NCI-H2081 treated with DMSO at 0.1 percent for 48 hours (cell line): Measurements from ENCODE around the gene TAPBP.
"Not testable (repeated sequence)": the region's sequence is repeated elsewhere in the genome, so short reads cannot be mapped to it uniquely, and the experiment has no call there.

Source experiments
- DNase-seq: peaks from one replicate; lab custom pipeline; 2025; lab: John Stamatoyannopoulos, UW

The TAPBP gene

DNA sequence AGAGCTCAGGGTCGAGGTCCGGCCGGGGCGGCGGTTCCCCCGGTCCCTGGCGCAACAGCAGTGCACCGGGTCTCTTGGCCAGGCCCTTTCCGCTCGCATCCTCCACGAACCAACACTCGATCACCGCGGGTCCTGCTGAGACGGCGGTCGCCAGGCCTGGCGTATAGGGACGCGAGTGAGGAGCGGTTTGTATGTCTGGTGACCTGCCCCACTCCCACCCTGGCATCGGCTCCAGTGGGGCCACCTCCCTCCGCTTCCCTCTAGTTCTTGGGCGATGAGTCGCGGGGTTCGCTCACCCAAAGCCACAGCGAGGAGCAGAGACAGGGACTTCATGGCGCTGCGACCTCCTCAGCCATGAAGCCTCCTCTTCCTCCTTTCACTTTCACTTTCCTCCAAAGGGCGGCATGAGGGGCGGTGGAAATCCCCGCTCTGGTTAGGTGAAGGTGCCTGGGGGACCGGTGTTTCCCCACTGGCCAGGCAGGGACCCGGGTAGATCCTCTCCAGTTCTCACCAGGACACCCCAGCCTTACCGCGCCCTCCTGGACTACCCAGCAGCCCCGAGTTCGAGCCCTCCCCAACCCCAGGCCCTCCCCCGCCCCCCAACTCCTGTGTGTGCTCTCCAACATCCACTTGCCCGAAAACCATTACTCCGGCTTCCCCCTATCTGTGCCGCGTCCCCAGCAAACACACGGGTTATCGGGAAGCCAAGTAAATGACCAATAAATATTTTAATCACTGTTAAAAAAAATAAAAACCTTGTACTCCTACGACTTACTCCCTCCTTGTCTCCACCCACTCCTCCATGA is at the start of gene TAPBP:
Gene TAPBP (minus strand): TSS at position 370 of the 806 bp plus-strand sequence. CDS start 37 bp downstream, at position 333.
- no peak for DNase-seq

DNA sequence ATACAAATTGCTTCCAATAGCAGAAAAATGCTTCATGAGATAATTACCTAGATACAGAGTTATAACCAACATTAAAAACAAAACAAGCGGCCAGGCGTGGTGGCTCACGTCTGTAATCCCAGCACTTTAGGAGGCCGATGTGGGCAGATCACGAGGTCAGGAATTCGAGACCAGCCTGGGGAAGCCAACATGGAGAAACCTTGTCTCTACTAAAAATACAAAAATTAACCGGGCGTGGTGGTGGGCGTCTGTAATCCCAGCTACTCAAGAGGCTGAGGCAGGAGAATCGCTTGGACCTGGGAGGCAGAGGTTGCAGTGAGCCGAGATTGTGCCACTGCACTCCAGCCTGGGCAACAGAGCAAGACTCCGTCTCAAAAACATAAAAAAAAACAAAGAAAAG is 49.6 kb upstream of the TAPBP start:
- not testable (repeated sequence) for DNase-seq

DNA sequence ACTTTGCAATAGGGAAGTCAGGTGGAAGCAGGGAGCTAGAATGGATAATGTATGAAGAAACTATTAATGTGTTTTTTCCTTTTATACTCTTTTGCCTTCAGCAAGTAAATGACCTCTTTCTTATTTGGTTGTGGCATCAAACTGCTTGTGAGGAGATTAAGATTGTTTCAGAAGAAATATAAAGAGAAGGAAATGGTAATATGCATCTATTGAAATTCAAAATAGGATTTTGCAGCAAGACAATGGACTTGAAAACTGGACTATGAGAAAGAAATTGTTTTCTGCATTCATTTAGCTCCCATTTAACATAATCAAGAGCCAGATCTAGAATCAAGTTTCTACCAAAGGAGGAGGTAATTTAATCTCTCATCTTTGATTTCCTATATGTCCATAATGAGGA is 45.5 kb upstream of the TAPBP start:
- DNase-seq = no peak

DNA sequence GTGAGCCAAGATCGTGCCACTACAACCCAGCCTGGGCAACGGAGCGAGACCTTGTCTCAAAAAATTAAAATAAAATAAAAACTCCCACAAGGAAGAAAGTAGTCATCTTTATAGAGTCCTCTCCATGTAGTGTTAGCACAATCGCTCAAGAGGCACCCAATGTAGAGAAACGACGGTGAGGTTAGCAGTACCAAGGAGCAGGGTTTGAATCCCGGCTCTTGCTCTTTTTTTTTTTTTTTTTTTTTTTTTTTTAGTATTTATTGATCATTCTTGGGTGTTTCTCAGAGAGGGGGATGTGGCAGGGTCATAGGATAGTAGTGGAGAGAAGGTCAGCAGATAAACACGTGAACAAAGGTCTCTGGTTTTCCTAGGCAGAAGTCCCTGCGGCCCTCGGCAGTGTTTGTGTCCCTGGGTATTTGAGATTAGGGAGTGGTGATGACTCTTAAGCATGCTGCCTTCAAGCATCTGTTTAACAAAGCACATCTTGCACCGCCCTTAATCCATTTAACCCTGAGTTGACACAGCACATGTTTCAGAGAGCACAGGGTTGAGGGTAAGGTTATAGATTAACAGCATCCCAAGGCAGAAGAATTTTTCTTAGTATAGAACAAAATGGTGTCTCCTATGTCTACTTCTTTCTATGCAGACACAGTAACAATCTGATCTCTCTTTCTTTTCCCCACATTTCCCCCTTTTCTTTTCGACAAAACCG is 43.4 kb upstream of the TAPBP start:
- DNase-seq = not testable (repeated sequence)

DNA sequence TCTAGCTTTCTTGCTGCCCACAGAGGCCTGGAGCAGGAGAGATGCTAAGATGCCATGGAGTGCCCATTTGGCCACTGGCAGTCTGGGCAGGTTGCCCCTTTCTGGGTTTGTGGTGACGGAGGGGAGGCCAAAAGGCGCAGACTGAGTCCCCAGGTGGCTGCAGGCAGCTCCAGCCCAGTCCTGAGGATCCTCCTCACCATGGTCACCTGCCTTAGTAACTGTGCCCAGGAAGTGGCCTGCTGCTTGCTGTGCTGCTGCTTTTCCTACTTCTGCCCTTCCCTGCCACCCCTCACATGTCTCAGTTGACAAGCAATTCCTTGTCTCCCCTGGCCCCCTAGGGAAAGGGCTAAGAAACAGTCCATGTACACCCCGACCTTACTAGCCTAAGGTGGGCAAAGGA is 42.4 kb upstream of the TAPBP start:
- DNase-seq = no peak

GRCh38 chr6:33355860-33356259 is 42.0 kb upstream of the TAPBP start:
- DNase-seq = not testable (repeated sequence)

DNA sequence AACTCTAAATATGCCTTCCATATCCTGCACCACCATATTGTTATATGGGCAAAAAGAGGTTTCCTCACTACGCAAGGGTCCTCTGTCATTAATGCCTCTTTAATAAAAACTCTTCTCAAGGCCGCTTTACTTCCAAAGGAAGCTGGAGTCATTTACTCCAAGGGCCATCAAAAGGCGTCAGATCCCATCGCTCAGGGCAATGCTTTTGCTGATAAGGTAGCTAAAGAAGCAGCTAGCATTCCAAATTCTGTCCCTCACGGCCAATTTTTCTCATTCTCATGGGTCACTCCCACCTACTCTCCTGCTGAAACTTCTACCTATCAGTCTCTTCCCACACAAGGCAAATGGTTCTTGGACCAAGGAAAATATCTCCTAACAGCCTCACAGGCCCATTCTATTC is 33.9 kb upstream of the TAPBP start:
- DNase-seq = no peak

- not testable (repeated sequence) for DNase-seq
Observed at GRCh38 chr6:33346972-33347371, 33.1 kb upstream of the TAPBP start.

DNA sequence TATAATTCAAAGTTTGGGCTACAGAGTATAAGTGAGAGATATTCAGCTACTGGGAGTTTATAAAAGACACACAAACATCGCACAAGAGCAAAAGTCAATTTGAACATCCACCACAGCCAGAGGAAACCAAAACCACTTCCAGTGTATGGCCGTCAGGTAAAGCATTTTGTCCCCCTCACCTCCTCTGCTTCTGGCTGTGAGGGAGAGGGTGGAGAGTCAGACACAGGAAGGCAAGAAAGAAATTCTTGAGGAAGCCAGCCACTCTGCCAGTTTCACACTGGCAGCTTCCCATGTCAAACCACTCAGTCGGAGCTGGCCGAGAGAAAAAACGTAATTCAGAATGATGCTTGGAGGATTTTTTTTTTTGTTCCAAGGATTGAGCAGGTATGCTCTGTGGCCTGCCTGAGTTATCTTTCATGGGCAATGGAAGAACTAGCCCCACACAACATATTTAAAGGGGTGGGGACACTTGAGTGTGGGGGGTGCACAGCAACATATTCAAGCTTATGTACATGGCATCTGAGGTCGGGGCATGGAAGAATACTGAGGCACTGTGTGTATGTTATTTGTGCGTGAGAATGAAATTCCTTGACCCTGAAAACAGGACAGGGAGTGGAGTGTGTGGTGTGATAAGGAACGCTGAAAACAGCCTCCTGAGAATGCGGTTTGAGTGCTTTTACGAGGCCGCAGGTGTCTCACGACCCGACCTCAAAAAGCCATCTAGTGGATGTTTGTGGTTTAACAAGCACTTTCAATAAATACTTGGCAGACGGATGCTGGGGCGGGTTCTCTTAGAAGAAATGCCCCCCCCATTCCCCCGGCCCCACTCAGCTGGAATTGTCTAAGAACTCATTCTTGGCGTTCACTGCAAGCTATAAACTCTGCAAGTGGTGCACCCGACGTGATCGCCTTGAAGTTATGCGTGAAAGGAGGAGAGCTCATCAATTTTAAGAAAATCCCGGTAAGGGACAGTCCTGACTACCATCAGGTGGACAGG is 31.1 kb upstream of the TAPBP start:
- peak; percentile 1 for DNase-seq

GRCh38 chr6:33343953-33344611 is 30.2 kb upstream of the TAPBP start:
- DNase-seq = no peak

- not testable (repeated sequence) for DNase-seq
Observed at GRCh38 chr6:33343606-33343952, 29.7 kb upstream of the TAPBP start.

GRCh38 chr6:33339193-33339592 is 25.3 kb upstream of the TAPBP start:
- no peak for DNase-seq

GRCh38 chr6:33336495-33336894 is 22.6 kb upstream of the TAPBP start:
- DNase-seq = no peak

DNA sequence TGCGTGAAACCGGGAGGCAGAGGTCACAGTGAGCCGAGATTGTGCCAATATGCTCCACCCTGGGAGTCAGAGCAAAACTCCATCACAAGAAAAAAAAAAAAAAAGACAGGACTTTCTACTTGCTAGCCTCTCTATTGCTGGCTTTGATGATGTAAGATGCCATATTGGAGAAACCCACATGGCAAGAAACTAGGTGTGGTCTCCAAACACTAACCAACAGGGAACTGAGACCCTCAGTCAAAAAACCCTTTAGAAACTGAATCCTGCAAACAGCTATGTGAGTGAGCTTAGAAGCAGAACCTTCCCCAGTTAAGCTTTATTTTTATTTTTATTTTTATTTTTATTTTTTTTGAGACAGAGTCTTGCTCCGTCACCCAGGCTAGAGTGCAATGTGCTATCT is 22.0 kb upstream of the TAPBP start:
- no peak for DNase-seq

DNA sequence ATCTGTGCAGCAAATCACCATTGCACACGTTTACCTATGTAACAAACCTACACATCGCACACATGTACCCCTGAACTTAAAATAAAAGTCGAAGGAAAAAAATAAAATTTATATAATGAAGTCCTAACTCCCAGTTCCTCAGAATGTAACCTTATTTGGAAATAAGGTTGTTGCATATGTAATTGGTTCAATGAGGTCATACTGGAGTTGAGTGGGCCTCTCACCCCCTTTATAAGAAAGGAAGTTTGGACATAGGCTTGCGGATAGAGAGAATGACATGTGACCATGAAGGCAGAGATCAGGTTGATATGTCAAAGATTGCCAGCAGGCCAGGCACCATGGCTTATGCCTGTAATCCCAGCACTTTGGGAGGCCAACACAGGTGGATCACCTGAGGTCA is 19.8 kb upstream of the TAPBP start:
- no peak for DNase-seq

DNA sequence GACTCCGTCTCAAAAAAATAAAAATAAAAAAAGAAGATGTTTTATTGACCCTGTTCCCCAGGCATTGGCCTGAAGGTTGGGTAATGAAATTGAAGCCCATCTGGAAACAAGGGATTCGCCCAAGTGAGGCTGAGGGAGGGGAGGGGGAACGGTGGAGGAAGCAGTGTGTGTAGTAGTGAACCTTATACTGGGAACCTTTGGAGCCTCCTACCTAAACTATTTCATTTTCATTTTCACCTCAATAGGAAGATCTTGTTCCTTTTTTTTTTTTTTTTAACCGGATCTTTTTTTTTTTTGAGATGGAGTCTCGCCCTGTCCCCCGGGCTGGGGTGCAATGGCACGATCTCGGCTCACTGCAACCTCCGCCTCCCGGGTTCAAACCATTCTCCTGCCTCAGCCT is 16.9 kb upstream of the TAPBP start:
- DNase-seq = no peak

DNA sequence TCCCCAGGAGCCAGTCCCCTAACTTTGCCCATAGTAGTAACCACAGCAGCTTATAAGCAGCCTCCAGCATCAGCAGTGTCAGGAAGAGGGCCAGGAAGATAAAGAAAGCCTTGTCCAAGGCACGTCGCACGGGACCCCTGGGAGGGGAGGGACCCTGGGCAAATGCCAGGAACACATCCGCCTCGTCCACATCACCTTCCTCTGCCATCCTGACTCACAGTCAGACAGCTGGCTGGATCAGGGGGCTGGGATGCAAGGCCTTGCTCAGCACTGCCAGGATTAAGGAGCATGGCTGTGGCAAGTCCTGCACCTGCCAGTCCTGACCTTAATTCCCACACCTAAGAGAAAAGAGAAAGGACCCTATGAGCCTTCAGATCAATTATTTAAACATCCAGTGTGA is 15.2 kb upstream of the TAPBP start:
- no peak for DNase-seq

GRCh38 chr6:33324125-33324524 is 10.2 kb upstream of the TAPBP start:
- DNase-seq = no peak

DNA sequence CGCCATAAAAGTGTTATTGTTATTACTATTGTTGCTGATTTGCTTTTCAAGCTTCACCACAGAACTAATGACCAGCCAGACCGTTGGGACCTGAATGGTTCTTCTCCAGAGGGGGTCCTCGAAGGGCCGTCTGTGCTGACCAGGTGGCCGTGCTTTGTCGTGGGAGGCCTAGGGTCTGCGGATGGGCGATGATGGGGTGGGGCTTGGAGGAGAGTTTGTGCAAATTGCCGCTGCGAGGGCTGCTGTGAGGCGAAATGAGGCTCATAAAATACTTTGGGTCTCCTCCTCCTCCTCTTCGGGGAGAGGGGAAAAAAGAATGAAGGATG is 9.7 kb upstream of the TAPBP start:
- no peak for DNase-seq

DNA sequence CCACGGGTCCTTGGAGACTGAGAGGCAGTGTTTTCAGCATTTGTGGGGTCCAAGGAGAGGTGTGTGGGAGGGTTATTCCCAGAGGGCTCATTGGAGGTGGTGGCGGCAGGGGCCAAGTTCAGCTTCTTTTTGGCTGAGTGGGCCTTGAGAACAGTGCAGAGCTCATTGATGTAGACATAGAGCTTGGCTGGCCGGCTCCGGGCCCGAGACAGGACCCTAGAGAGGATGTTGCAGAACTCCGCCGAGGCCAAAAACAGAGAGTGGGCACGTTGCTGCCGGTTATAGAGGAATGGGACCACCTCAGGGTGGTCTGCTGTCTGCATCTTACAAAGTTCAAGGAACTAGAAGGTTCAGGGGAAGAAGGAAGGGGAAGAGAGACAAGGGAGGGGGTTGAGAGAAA is 7.3 kb upstream of the TAPBP start:
- no peak for DNase-seq

- DNase-seq = no peak
Observed at GRCh38 chr6:33320315-33321181, 6.7 kb upstream of the TAPBP start.
